ENCODE results near the gene MAD1L1. TPM values are rescaled to one million over a fixed set of nuclear protein-coding genes. Genes with fewer than 3 reads are reported as not detected.

The MAD1L1 gene
- total and polyA plus RNA-seq, 2 donors (not counting 3 experiments of a cell fraction or from before 2014, with no cell fraction given), result 34.1 to 42.3 TPM

GRCh38 chr7:1934756-1935155 lies 298.0 kb downstream of the MAD1L1 start:
- DNase-seq (ENCODE audit: low read depth, low spot score) (no peak), FAIRE-seq (no peak)
- Histone ChIP-seq H3K79me2 (ENCODE audit: control insufficient read depth, insufficient read depth, low read length) (no peaks in the 10 kb centered on the region), H3K4me1 (ENCODE audit: control insufficient read depth, extremely low read depth, insufficient read depth, low read length) (peaks cover 2% of the 10 kb centered on the region), H2AFZ (ENCODE audit: low read depth, low read length) (no peak overlapping the region), H3K4me2 (ENCODE audit: insufficient read depth, low read length) (no peak overlapping the region), H3K36me3 (ENCODE audit: control insufficient read depth in 2 of 2, extremely low read depth in 1 of 2, insufficient read depth in 2 of 2, low read length in 2 of 2) (no peaks in the 10 kb centered on the region), H3K9me1 (replicated peaks; ENCODE audit: control insufficient read depth, extremely low read depth, insufficient read depth, low read length) (no peaks in the 10 kb centered on the region), H3K4me3 (replicated peaks in 1 of 3; ENCODE audit: insufficient read depth in 1 of 3, low read depth in 1 of 3, low read length in 3 of 3) (no peak overlapping the region), H3K9ac (replicated peaks; ENCODE audit: extremely low read depth, insufficient read depth, low read length) (no peak overlapping the region), H3K27ac (ENCODE audit: insufficient read depth, low read depth, low read length) (no peak overlapping the region), H3K9me3 (replicated peaks; ENCODE audit: control insufficient read depth, insufficient read depth, low read length) (no peaks in the 10 kb centered on the region), H3K27me3 (ENCODE audit: control insufficient read depth in 2 of 2, insufficient read depth in 2 of 2, low read length in 2 of 2) (no peaks in the 10 kb centered on the region), H4K20me1 (replicated peaks; ENCODE audit: control insufficient read depth, extremely low read depth, insufficient read depth, low read length) (no peaks in the 10 kb centered on the region)
- dilution Hi-C loops (cut with MboI; ENCODE audit: extremely low pct_ligation_motif_present, low sequenced_read_pairs) (no loop called here), intact Hi-C loops (cut with micrococcal nuclease) (no loop called here)
- ChIA-PET POLR2A (no interaction called here), CTCF (no interaction called here)
- no TSS peak for BruUV-seq (replicated peaks)
- TF ChIP-seq JUN (IDR thresholded peaks at IDR 0.05; ENCODE audit: borderline replicate concordance, insufficient read depth, insufficient read length, low read depth), result no peak
- no peak for TF ChIP-seq MAX (IDR thresholded peaks at IDR 0.05; ENCODE audit: insufficient read depth, insufficient read length)

- FAIRE-seq, result no peak
- Histone ChIP-seq H3K36me3 (ENCODE audit: control insufficient read depth in 2 of 2, extremely low read depth in 1 of 2, insufficient read depth in 2 of 2, low read length in 2 of 2) (no peaks in the 10 kb centered on the region), H3K9me1 (replicated peaks; ENCODE audit: control insufficient read depth, extremely low read depth, insufficient read depth, low read length) (no peaks in the 10 kb centered on the region), H3K9me3 (replicated peaks; ENCODE audit: control insufficient read depth, insufficient read depth, low read length) (no peaks in the 10 kb centered on the region), H3K4me3 (replicated peaks in 1 of 3; ENCODE audit: insufficient read depth in 1 of 3, low read depth in 1 of 3, low read length in 3 of 3) (no peak overlapping the region), H3K79me2 (ENCODE audit: control insufficient read depth, insufficient read depth, low read length) (no peaks in the 10 kb centered on the region), H3K4me1 (ENCODE audit: control insufficient read depth, extremely low read depth, insufficient read depth, low read length) (peaks cover 2% of the 10 kb centered on the region), H3K27me3 (ENCODE audit: control insufficient read depth in 2 of 2, insufficient read depth in 2 of 2, low read length in 2 of 2) (no peaks in the 10 kb centered on the region), H4K20me1 (replicated peaks; ENCODE audit: control insufficient read depth, extremely low read depth, insufficient read depth, low read length) (no peaks in the 10 kb centered on the region), H2AFZ (ENCODE audit: low read depth, low read length) (no peak overlapping the region), H3K4me2 (ENCODE audit: insufficient read depth, low read length) (no peak overlapping the region), H3K27ac (ENCODE audit: insufficient read depth, low read depth, low read length) (no peak overlapping the region), H3K9ac (replicated peaks; ENCODE audit: extremely low read depth, insufficient read depth, low read length) (no peak overlapping the region)
- ChIA-PET CTCF (no interaction called here), POLR2A (no interaction called here)
- DNase-seq (ENCODE audit: low read depth, low spot score), result no peak
- dilution Hi-C loops (cut with MboI; ENCODE audit: extremely low pct_ligation_motif_present, low sequenced_read_pairs), result no loop called here
- intact Hi-C loops (cut with micrococcal nuclease), result no loop called here
- TF ChIP-seq FOS (IDR thresholded peaks at IDR 0.05; ENCODE audit: borderline replicate concordance, insufficient read depth, low read length) (no peak), CTCF (IDR thresholded peaks at IDR 0.05; ENCODE audit: extremely low read depth in 1 of 2, insufficient read depth in 1 of 2, low read depth in 1 of 2, low read length in 2 of 2) (no peak), MYC (IDR thresholded peaks at IDR 0.05; ENCODE audit: low read depth, low read length) (no peak), JUN (IDR thresholded peaks at IDR 0.05; ENCODE audit: borderline replicate concordance, insufficient read depth, insufficient read length, low read depth) (no peak), GATA2 (IDR thresholded peaks at IDR 0.05; ENCODE audit: insufficient read depth, insufficient read length, low read depth, low read length) (no peak), POLR2A (IDR thresholded peaks at IDR 0.05; ENCODE audit: low read depth, low read length) (no peak), MAX (IDR thresholded peaks at IDR 0.05; ENCODE audit: insufficient read depth, insufficient read length) (no peak), POLR2AphosphoS5 (IDR thresholded peaks at IDR 0.05; ENCODE audit: insufficient read depth, low read depth, low read length) (no peak), EZH2 (IDR thresholded peaks at IDR 0.05; ENCODE audit: borderline replicate concordance, low read depth, low read length, severe bottlenecking) (no peak)
- BruUV-seq (replicated peaks), result no TSS peak
Measured at GRCh38 chr7:1934017-1934416, 298.7 kb downstream of the MAD1L1 start.
